T-helper 9 cell (primary cell): ENCODE data around the gene ITLN2.
"Not testable (repeated sequence)": the region's sequence is repeated elsewhere in the genome, so short reads cannot be mapped to it uniquely, and the experiment has no call there.

Experiments used
- DNase-seq: peaks from one replicate; pipeline ENCODE4 v3.0.0-alpha.2; 2020
- total RNA-seq, 2 donors: gene quantifications; one replicate each; lab custom pipeline; 2026; lab: John Stamatoyannopoulos, UW

Gene ITLN2
- 0 reads per million in 2 donors for total RNA-seq

DNA sequence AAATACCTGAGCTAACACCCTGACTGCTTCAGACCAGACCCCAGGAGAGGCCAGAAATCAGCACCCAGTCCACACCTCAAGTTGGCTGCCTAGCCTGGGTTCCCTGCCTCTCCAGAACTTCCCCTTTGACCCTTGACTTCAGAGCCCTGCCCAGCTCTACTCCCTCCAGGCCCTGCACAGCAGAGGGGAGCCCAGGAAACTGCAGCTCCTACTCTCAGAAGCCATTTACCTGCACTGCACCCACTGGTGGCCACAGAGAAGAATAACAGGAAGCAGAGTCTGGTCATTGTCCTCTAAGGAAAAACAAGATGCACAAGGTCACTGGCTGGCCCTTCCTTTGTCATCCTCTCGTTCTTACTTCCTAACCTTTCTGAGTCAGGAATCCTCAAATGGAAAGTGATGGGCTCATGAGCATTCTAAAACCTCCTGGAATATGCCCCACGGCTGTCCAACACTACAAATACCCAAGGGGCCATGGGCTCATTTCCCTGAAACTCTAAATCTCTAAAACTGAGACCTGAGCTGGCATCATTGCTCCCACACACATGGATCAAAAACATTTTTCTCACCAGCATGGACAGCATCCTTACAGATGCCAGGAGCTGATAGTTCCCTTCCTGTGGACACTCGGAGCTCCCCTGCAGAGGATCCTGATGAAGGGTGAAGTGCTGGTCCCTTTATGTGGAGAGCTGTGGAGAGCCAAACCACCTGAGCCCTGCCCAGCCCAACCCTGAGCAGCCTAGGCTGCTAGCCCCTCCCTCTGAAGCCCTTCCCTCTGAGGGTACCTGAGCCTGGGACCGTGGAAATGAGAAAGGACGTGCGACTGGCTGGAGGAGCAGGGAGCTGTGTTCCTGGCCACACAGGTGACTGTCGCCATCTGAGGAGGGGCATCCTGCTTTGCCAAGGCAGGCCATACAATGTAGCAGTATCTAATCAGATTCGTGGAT lies at the start of gene ITLN2:
Gene ITLN2 (minus strand): TSS at position 652 of the 947 bp plus-strand sequence. CDS start 68 bp downstream, at position 584.
- peak; percentile 11 for DNase-seq

DNA sequence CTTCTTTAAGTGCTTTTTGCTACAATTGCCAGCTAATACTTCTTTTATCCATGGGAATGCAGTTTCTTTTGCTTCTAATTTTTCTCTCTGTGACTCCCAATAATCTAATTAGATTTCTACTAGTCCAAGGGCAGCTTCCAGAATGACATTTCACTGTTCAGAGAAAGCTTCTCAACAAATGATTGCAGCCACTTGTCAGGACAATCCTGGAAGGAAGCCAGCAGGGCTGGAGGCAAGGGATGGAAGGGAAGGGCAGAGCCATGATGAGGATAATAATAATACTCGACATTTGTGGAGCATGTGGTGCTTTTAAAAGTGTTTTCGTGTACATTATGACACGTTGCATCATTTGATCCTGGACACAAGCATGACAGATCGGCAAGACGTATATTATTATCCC lies 46.9 kb upstream of the ITLN2 start:
- DNase-seq = no peak

DNA sequence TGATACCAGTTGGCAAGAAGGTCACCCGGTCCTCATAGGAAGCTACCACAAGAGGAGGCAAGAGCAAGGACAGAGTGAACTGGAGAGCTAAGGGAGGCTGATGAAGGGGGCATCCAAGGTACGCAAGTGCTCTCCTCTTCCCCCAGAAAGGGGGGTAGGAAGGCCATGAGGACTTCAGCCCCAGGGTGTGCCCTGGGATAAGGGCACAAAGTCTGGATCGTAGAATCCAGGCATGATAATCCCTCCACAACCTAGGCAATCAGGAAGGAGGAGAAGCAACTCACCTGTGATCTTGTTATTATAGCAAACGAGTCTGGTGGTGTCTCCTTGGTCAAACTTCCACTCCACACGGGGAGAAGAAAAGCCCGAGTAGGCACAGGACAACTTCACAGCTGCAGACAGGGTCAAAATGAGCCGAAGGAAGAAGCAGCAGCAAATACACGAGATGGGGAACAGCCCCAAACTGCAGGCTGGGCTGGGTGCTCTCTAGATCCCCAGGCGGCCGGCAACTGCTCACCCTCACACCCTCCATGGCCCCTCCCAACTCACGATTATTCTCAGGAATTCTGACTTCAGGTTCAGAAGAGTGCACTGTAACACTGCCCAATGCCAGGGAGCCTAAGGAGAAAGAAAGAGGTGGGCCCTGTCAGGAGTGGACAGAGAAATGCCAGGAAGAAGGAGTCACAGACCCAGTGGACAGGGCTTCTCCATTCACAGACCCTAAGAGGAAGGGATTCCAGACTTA lies 46.3 kb upstream of the ITLN2 start:
- no peak for DNase-seq

DNA sequence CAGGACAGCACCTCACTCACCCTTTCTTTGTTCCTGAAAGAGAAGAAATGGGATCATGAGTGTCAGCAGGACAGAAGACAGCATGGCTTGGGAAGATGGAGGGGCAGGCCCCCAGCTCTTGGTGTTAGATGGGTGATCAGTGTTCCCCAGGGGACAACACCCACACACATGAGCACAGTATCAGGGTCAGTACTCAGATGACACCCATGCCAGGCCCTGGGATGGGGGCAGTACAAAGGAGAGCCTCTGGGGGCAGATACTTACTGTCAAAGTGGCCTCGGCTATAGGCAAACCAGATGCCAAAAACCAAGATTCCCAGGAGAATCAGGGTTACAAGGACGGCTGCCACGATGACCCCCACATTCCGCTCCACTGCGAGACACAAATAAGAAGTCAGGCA lies 44.8 kb upstream of the ITLN2 start:
- DNase-seq = no peak

DNA sequence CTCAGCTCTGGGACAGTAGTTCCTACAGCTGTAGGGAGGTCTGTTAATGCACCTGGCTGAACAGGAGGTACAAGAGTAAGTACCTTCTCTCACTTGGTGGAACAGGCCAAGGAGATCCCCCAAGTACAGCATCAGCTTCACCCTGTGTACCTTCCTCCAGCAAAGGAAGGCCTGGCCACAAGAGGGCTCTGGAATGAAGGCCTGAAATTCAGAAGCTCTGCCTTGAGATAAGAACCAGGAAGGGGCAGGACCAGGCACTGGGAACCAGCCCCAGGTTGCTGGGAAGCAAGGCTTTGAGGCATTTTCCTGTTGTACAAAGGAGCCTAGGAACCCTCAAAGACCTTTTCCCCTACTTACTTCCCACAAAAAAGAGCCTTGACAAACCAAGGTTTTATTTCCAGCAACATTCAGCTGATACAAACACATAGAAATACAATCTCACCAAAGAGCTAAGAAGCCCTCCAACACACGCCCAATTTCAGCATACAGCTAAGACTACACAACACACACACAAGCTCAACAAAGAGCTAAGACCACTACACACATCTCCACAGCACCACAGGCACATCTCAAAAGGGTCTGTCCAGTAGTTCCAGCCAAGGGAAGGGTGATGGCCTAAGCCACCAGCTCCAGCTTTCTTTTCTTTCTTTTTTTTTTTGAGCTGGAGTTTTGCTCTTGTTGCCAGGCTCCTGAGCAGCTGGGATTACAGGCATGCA lies 42.9 kb upstream of the ITLN2 start:
- DNase-seq = peak; percentile 17

DNA sequence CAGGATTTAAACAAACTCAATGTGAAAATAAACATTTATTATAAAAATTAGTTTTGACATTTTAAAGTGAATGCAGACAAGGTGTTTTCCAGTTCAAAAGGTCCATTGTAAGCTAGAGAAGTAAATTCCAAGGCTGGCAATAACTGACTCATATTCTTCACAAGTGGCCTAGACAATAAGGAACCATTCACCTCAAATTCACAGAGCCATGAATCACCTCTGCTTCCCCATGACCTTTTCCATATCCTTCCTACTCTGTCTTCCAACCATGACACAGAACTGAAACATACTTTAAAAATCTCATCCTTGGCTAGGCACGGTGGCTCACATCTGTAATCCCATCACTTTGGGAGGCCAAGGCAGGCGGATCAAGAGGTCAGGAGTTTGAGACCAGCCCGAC lies 41.6 kb upstream of the ITLN2 start:
- no peak for DNase-seq

DNA sequence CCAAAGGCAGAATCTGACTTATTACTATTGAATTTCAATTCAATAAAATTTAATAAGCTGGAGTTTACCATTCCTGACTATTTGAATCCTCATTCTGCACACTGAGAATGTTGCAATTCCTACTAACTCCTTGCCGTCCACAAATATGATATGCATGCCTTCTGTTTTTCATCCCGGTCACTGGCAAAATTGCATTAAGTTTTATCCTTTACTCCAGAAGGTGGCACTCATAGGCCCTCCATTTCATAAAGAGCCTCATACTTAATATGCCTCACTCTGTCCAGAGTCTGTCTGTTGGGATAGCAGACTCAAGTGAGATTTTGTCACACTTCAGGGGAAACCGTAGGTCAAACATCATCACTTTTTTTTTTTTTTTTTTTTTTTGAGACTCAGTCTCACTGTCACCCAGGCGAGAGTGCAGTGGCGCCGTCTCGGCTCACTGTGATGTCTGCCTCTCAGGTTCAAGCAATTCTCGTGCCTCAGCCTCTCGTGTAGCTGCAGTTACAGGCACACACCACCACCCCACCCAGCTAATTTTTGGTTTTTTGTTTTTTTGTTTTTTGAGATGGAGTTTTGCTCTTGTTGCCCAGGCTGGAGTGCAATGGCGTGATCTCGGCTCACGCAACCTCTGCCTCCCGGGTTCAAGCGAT lies 39.1 kb upstream of the ITLN2 start:
- no peak for DNase-seq

DNA sequence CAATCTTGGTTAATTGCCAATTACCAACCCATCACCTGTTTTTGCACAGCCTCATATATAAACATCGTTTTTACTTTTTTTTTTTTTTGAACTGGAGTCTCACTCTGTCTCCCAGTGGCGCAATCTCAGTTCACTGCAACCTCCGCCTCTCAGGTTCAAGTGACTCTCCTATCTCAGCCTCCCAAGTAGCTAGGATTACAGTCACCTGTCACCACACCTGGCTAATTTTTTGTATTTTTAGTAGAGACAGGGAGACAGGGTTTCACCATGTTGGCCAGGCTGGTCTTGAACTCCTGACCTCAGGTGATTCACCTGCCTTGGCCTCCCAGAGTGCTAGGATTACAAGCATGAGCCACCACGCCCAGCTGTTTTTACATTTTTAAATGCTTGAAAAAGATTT lies 37.4 kb upstream of the ITLN2 start:
- not testable (repeated sequence) for DNase-seq

DNA sequence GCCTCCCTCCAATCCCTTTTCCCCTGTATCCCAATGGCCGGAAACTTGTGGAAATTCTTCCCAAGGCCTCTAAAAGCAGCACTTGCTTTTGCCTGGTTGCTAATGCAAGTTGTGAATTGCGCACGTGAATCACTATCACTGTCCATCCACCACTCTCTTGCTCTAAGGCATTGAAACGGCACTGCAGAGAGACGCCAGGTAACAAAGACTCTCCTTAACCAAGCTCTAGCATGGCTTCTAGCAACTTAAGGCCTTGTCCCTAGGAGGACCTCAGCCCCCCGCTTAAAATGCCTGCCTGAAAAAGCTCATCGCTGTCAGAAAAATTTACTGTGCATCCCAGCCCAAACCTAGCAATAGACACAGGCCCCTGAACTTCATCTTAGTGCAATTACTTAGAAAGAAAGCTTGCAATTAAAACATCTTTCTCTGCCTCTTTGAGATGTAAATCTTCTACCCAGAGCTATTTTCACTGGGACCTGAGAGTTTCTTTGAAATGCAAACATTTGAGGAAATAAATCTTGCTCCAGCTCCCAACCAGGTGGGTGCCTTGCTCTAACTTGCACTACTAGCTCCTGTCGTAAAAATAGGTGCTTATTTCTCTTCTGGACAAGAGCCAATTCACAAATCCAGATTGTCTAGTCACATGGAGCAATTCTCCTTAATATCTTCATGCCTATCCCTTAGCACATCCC lies 32.9 kb upstream of the ITLN2 start:
- DNase-seq = no peak

DNA sequence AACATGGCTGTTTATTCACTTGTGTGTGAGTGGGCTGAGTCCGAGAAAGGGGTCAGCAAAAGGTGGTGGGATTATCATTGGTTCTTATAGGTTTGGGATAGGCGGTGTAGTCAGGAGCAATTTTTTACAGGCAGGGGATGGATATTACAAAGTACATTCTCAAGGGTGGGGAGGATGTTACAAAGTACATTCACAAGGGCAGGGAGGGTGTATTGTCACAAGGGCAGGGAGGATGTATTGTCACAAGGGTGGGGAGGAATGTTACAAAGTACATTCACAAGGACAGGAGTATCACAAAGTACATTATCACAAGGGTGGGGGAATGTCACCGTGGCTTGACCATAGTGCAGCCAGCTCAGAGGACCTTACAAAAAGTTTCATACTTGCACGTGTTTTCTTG lies 31.1 kb upstream of the ITLN2 start:
- DNase-seq = no peak

DNA sequence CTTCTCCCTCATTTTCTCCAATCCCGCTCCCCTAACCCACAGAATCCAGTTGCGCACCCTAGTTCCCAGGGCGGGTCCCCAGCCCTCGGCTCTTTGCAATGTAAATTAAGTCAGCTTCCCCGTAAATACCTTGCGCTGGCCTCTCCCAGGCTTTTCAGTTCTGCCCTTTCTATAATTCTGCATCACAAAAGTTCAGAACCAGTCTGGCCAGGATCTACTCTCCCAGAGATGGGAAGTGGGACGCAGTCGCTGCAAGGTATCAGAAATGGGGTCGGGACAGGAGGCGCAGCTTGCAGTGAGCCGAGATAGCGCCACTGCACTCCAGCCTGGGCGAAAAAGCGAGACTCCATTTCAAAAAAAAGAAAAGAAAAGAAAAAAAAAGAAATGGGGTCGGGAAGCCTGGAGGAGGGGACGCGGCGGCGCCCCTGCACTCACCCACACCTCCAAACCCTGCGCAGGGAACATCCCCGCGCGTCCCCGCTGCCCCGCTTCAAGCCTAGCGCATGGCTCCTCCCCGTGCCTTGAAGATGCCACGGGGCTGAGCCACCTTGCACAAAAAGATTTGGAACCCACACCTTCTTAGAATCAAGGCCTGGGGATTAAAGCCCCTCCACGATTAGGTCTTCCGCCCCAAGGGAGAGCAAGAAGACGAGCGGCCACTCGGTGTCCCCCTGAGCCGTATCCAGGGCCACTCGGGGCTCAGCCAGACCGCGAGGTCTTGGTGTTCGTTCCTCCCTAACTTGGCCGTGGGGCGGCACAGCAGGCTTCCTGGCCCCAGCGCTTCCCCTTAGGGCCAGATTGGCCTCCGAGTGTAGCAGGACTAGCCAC lies 27.2 kb upstream of the ITLN2 start:
- DNase-seq = no peak

DNA sequence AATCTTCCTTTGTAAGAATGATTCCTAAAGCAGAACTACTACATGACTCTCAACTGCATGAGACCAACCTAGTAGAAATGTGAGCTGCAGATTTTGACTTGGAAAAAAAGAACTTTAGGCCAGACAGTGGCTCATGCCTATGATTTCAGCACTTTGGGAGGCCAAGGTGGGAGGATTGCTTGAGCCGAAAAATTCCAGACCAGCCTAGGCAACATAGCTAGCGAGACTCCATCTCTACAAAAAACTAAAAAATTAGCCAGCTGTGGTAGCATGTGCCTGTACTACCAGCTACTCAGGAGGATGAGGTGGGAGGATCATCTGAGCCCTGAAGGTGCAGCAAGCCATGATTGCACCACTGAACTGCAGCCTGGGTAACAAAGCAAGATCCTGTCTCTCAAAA lies 24.7 kb upstream of the ITLN2 start:
- no peak for DNase-seq

DNA sequence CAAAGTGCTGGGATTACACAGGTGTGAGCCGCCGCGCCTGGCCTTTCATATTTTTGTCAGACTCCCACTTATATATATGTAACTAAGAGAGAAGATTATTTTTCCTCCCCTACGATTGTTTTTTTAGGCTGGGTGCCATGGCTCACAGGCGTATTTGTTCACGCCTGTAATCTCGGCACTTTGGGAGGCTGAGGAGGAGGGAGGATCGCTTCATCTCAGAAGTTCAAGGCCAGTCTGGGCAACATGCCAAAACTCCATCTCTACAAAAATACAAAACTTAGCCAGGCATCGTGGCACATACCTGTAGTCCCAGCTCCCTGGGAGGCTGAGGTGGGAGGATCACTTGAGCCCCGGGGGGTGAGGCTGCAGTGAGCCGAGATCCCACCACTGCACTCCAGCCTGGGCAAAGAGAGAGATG lies 23.9 kb upstream of the ITLN2 start:
- DNase-seq = no peak

DNA sequence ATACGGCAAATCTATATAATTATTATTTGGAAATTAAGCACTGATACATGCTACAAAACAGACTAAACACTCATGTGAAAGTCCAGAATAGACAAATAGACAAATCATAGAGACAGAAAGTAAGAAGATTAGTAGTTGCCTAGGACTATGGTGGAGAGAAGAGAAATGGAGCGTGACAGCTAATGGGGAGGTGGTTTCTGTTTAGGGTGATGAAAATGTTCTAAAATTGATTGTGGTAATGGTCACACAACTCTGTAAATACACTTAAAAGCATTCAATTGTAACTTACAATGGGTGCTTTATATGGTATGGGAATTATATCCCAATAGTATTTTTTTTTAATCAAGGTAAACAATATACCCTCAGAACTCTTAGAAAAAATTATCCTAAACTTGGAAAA lies 20.4 kb upstream of the ITLN2 start:
- DNase-seq = no peak

DNA sequence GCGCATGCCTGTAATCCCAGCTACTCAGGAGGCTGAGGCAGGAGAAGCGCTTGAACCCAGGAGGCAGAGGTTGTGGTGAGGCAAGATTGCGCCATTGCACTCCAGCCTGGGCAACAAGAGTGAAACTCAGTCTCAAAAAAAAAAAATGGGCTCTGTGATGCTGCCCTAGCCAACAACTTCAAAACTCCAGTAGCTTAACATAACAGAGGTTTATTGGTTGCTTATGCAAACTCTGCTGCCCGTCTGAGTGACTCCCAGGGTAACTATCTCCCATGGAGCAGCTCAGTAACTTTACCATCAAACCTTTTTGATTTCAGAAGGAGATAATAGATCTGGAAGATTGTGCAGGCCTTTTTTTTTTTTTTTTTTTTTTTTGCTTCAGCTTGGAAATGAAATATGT lies 18.9 kb upstream of the ITLN2 start:
- no peak for DNase-seq

DNA sequence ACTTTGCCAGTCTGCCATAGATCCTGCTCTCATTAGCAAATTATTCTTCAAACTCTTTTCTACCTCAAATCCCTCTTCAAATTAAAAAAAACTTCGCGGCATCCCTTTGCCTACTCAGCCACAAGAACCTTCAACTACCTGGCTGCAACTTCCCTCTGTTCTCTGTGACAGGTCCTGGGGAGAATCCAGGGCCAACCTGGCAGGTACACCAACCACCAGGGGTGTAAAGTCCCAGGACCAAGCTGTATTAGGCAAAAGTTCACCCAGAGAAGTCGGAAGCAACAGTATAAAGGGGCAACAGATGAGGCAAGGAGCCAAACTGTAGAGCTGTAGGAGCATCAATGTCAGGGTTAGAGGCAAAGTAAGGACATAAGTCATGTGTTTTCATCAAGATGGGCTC lies 18.3 kb upstream of the ITLN2 start:
- no peak for DNase-seq

DNA sequence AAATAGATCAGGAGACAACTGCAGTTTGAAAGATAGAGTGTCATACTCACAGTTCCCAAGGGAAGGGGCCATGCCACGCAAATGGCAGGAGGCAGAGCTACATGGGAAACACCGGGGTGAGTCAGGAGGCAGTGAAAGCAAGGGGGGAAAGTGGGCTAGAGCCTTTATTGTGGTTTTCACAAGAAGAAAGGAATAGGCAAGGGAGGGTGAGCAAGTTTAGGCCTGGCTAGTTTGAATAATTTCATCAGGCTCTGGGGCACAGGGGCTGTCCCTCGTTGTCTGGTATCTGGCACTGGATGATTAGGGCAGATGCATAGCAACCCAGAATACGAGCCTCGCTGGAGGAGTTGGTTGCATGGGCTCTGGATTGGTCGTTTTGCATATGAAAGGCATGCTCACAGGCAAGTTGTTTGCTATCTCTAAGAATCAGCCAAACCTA lies 17.0 kb upstream of the ITLN2 start:
- no peak for DNase-seq

DNA sequence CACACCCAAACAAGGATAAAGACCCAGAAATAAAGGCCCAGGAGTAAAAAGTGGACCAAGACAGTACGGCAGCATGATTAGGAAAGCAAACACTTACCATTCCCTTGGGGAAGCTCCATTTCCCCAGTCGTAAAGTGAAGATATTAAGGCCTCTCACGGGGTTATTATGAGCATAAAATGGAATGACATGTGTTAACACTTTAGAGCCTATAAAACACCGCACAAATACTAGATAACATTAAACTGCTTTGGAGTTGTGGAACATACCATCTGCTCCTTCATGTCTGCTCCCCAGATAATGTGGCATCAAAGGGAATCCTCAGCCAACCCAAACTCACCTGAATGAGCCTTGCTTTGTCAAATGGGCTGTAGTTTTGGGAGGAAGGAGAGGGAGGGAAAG lies 8.9 kb upstream of the ITLN2 start:
- no peak for DNase-seq

DNA sequence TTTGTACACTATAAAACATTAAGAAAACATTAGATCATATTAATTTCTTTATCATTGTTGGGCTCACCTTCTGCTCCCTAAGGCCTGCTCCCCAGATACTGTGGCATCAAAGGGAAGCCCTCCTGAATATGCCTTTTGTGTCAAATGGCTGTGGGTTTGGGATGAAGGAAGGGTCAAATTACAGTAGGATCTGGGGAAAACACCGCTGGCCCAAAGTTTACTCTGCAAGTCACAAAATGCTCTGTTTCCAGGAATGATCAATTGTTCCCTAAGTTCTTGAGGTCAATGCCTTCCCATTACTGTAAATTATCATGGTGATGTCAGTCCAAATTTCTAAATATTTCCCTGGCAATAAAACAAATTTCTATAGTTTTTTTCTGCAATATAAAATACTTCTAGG lies 6.8 kb upstream of the ITLN2 start:
- DNase-seq = no peak

DNA sequence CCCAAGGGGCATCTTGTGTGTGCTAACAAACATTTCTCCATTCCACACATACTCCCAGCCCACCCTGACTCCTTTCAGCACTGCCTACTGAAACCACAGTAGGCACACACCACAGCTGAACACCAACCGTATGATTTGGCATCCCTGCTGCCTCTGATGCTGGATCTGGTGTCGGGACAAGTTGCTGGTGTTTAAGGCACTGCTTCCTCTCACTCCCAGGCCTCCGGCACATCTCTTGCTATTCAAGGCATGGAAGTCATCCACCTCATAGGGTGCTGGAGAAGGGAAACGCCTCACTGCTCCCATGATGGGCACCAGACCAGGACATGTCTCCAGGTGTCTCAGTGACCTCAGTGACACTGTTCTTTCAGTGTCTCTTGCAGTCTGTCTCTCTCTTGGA lies 2.4 kb upstream of the ITLN2 start:
- DNase-seq = no peak

DNA sequence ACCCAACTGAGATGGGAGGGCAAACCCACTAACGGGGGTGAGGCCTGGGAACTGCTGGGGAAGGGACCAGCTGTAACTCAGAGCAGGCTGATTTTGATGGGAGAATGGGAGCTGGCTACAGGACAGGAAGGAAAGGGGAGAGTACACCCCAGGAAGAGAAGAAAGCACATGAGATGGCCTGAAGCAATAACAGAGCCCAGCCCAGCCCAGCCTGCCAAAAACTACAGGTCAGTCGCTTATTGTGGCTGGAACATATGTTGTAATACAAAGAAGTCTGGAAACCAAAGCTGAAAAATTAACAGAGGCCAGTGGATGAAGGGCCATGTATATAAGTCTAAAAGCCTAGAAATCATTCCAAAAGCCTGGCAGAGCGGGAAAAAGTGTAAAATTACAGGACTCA lies 1.6 kb downstream of the ITLN2 start:
- DNase-seq = no peak
